HG02840 (cell line): ENCODE data around the gene DAP.
"Not testable (repeated sequence)": the region's sequence is repeated elsewhere in the genome, so short reads cannot be mapped to it uniquely, and the experiment has no call there.

ENCODE experiments used
- ATAC-seq: cut with Tn5 transposase; IDR thresholded peaks from one replicate; pipeline ENCODE4 v1.9.1; 2021; ENCODE audit warnings: mild to moderate bottlenecking, moderate library complexity, moderate number of reproducible peaks; ENCODE audit not compliant: unreplicated experiment, low FRiP score

Gene DAP

GRCh38 chr5:10675177-10675700 lies 85.8 kb downstream of the DAP start:
- ATAC-seq: no peak

DNA sequence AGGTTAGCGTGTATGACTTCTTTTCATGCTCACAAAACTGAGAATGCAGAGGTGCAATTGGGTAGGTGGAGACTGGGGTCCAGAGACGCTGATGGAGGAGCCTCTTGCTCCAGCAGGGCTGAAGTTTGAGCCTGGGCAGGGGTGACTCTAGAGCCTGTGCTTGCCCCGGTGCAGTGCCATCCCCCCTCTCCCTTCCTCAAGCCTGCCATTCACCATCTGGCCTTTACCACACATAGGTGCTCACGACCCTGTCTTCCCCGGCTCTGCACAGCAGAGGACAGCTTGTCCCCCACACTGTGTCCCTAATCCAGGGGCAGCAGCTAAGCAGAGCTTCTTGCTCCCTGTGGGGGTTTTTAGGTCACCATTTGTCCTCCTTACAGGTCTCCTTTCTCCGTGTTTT lies 86.5 kb downstream of the DAP start:
- ATAC-seq: no peak

DNA sequence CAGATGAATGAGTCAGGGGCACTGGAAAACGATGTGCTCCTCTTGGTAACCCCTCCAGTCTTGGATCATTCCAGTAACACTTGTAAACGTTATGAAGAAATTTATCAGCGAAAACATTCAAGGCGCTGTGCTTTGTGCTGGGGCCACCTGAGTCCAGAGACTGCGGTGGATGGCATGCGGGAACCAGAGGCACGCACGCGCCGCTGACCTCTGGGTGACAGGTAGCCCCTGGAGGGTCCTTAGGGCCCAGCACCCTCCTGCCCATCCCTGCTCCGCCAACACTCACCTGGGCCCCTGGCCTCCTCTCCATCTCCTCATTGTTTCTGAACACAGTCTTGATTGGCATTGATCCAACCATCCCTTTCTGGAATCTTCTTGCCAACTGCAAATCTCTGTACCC lies 86.9 kb downstream of the DAP start:
- ATAC-seq: no peak

DNA sequence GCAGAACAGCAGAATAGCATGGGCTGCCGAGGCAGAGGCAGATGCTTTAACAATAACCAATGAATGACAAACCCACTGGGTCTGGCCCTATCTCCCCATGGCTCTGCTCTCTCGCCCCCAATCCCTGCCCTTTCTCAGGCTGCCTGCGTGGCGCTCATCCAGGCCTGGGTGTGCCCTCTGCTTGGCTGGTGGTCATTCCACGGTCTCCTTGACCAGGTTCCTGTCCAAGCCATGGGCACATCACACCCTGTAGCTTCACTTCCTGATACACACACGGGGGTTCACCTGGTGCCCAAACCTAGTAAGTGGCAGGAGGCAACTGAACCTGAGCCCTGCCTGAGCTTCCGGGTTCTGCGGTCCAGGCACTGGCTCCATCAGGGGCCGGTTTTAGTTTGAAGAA lies 87.6 kb downstream of the DAP start:
- no peak for ATAC-seq

- ATAC-seq: no peak
These were observed 88.0 kb downstream of the DAP start for GRCh38 chr5:10673017-10673389.

DNA sequence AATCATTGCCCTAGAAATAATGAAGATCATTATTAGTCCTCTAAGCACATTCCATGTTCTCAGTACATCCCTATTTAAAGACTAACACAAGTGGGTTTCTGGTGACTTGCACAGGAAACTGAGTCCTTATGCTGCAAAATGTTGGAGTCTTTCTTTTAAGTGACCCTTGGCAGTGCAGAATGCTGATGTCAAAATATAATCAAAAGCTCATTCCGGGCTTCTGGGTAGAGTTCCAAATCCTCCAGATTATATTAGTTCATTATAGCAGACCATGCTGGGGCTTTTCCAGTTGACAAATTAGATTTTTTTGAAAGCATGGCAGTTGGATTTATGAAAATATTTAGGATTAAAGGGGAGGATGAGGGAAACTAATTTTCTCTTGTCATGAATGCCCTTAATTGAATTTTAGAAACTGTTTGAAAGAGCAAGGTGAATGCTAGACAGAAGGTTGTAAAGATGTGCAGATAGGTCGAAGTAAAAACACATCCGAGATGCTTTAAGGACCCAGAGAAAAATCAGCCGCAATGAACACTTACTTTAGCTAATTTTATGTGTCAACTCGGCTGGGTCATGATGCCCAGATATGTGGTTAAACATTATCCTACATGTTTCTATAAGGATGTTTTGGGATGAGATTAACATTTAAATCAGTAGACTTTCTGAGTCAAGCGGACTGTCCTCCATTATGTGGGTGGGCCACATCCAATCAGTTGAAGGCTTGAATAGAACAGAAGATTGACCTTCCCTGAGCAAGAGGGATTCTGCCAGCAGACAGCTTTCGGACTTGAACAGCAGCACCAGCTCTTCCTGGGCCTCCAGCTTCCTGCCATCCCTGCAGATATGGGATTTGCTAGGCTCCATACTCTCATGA lies 88.7 kb downstream of the DAP start:
- no peak for ATAC-seq

- ATAC-seq: no peak
These were observed 89.7 kb downstream of the DAP start for GRCh38 chr5:10671041-10672008.

DNA sequence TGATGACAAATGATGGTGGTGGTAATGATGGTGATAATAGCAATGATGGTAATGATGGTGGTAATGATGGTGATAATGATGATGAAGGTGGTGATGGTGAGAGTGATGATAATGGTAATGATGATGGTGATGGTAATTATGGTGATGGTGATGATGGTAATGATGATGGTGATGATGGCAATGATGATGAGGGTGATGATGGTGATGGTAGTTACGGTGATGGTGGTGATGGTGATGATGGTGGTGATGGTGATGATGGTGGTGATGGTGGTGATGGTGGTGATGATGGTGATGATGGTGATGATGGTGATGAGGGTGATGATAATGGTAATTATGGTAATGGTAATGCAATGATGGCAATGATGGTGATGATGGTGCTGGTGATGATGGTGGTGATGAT lies 91.1 kb downstream of the DAP start:
- no peak for ATAC-seq

GRCh38 chr5:10668697-10669096 lies 92.3 kb downstream of the DAP start:
- no peak for ATAC-seq

- no peak for ATAC-seq
These were observed 93.5 kb downstream of the DAP start for GRCh38 chr5:10667431-10668057.

DNA sequence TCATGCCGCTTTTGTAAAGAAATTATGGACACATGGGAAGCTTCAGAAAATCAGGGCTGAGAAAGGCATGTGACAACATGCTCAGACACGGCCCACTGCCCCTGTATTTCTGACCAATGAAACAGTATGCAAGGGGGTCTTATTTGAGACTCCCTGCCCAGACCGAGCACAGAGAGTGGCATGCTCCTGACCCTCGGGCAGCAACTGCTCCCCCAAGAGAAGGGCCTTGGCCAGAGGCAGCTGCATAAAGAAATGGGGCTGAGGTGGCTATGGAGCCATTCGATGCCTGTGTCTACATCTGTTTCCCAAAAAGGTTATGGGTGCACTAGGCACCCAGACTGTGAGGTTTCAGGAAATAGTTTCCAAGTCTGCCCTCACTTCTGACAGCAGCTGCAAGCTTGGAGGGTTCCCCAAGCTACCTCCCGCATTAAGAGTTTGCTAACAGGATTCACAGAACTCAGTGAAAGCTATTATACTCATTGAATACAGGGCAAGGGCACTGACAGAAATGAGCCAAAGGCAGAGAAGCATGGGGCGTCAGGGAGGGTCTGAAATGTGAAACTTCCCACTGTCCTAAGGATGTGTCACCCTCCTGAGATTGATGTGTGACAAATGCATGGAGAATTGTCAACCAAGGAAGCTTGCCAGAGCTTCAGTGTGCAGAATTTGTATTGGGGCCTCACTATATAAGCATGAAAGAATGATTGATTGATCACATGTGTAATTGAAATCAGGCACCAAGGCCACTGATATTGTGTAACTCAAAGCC lies 94.3 kb downstream of the DAP start:
- ATAC-seq: no peak

DNA sequence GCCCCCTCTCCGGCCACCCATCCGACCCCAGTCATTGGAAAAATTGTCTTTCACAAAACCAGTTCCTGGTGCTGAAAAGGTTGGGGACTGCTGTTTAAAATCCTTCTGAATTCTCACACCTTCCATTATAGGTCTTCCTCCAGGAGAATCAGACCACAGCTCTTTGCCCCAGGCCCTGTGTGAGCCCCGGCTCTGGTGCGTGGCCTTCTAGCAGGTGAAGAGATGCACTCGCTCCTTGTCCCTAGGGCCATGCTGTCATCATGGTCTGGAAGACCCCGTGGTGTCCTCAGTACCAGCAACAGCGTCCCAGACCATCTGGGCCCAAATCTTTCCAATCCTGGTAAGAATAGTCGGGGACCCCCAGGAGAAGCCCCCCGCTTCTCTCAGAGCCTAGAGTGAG lies 95.2 kb downstream of the DAP start:
- no peak for ATAC-seq

DNA sequence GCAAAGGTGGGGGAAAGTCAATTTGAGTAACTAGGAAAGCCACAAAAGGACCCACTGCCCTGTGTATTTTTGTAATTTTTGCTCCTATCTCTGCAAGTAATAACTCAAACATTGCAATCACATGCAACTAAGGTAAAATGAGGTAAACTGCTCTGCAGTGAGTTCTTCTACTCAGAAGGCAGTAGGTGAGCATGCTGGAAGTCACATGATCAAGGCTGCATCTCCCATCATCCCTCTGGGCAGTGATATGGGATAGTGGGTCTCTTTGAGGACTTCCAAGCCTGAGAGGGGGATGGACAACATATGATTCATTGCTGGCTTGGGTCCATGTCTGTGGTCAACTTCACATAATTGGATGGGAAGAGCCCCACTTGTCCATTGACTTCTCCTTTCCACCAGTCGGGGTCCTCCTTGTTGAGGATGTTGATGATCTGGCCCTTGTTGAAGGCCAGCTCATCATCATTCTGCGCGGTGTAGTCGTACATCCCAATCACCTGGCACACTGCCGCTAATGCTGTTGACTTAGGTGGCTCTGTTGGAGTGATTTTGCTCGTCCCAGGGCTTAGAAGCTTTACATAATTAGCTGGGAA lies 96.8 kb downstream of the DAP start:
- ATAC-seq: not testable (repeated sequence)

- ATAC-seq: no peak
These were observed 97.4 kb downstream of the DAP start for GRCh38 chr5:10663489-10664179.

DNA sequence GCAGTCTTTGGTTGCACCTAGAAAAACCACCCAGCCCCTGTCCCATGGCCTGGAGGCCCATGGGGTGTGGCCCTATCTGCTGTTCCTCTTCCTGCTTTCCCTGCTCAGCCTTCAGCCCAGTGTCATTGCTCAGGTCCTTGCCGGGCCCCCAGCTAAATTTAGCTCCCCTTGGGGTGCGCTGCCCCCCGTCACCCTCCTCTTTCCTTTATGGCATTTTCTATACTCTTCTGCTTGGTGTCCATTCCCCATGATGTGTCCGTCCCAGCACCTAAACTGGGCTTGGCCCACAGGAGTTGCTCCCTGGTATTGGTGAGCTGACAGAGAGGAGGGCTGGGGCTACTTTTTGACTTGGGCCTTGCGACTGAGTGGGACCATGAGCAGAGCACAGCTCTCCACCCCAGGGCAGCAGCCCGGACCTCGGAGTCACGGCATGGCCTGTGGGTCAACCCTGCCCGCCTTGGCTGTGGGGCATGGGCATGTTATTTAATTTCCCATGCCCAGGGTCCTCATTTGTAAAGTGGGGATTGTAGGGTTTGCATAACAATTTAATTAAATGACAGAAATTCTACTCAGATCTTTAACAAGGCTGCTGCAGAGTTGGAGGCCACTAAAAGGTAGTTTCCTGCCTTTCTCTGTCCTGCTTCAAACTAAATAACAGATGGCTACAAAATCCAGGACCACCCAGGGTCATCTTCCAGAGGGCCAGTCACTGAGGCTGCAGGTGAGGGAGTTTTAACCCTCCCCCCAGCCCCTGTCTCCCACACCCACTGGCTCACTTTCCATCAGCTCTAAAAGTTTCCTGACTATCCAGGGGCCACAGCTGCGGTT lies 98.2 kb downstream of the DAP start:
- ATAC-seq: no peak

GRCh38 chr5:10662083-10662482 lies 99.0 kb downstream of the DAP start:
- no peak for ATAC-seq

- ATAC-seq: no peak
These were observed 99.6 kb downstream of the DAP start for GRCh38 chr5:10661401-10661800.

DNA sequence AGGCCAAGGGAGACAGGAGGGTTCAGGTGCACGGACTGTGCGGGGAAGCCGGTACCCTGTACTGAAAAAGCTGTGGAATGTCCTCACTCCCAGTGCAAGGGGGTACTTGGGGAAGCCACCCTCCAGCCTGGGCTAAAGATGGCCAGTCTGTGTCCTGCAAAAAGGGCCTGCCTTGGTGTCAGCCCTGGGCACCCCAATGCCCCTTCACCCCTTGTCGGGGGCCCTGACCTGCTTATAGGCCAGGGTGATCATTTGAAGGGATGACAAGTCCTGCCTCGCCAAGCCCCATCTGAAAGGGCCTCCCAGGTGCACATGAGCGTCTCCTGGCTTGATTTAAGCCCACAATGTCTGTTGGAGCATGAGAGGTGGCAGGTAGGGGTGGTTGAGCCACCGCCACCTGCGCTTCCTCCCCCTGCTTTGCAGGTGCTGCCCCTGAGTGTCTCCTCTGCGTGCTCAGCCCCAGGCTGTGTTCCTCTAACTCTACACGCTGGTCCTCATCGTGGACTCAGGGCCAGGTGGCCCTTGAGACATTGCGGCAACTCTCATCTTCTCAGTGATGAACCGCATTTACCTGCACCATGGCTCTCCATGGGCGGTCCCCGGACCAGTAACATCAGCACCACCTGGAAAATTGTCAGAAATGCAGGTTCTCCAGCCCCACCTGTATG lies 100.2 kb downstream of the DAP start:
- no peak for ATAC-seq
